Measurements from ENCODE around the gene VWA5B1. TPM values are rescaled to one million over a fixed set of nuclear protein-coding genes. Genes with fewer than 3 reads are reported as not detected.

The VWA5B1 gene
- total RNA-seq, 2 donors from 2014 or later, result 0.22 TPM; not detected in 1

DNA sequence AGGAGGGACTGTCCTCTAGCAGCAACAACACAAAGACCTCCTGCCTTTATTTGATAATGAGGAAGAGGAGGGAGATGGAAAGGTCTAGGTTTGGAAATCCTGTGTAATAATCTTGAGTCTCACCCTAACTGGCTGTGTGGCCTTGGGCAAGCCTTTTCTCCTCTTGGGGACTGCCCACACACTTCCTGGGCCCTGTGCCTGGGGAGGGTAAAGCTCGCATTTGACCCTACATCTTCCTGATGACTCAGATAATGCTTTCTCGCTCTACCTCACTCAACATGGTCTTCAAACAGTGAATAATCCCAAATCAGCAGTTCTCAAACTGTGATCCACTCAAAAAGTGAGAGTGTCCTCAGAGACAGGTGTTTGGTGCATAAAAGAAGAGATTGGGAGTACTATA, 81.2 kb downstream of the VWA5B1 start:
- peak; percentile 43 to 90 for ATAC-seq (replicated peaks in 1 of 2)
- no peak overlapping the region for H3K27ac Mint-ChIP-seq

DNA sequence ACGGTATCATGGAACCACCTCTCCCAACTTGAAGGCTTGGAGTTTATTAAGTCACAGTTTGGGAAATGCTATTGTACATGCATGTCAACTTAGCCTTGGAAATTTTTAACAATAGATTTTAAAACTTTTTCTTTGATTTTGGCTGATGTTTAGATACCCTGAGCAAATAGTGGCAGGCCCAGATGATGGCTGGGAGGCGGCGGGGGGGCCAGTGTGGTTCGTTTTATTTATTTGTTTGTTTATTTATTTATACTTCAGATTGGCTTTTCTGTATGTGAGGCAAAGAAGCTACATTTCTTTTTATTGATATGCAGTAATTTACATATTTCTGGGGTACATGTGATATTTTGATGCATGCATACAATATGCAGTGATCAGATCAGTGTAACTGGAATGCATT, 82.0 kb downstream of the VWA5B1 start:
- Mint-ChIP-seq H3K4me3 (no peak overlapping the region), H3K36me3 (ENCODE audit: insufficient read depth in 2 of 2) (no peaks in the 10 kb centered on the region), H3K4me1 (ENCODE audit: low read depth) (peaks cover 12% of the 10 kb centered on the region), H3K9me3 (no peaks in the 10 kb centered on the region), H3K27ac (no peak overlapping the region), H3K27me3 (ENCODE audit: low read depth) (peaks cover 80% of the 10 kb centered on the region)
- no peak for DNase-seq
- no peak for ATAC-seq (replicated peaks in 1 of 2)

More for the DNA sequence above, 81.2 kb downstream of the VWA5B1 start:
- Mint-ChIP-seq H3K4me1 (ENCODE audit: low read depth) (peaks cover 20% of the 10 kb centered on the region), H3K36me3 (ENCODE audit: insufficient read depth in 2 of 2) (no peaks in the 10 kb centered on the region), H3K9me3 (no peaks in the 10 kb centered on the region), H3K27me3 (ENCODE audit: low read depth) (peaks cover 80% of the 10 kb centered on the region), H3K4me3 (no peak overlapping the region)
- peak in 1 of 2 donors; percentile 19 for DNase-seq

DNA sequence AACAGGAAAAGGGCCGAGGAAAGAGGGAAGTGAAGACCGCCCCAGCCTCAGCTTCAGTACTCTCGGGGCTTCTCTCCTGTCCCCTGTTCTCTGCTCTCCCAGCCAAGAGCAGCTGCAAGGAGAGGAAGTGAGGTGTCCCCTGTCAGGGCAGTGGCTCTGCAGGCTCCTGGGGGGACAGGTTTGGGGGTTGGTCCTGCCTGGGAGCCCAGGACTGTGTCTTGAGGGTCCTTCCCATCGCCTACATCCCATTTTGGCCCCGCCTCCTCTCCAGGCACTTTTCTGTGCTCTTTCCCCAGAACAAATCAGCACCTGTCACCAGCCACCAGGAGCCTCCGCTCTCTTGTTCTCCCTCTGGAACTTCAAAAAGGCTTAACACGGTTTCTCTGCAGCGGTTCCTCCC, 82.6 kb downstream of the VWA5B1 start:
- ATAC-seq (replicated peaks in 1 of 2), result no peak
- H3K36me3 Mint-ChIP-seq (ENCODE audit: insufficient read depth in 2 of 2), result no peaks in the 10 kb centered on the region

GRCh38 chr1:20373764-20374163, 83.1 kb downstream of the VWA5B1 start:
- DNase-seq (no peak), ATAC-seq (replicated peaks in 1 of 2) (no peak)
- Mint-ChIP-seq H3K4me1 (ENCODE audit: low read depth) (peaks cover 10% of the 10 kb centered on the region), H3K9me3 (no peaks in the 10 kb centered on the region), H3K27me3 (ENCODE audit: low read depth) (peaks cover 76% of the 10 kb centered on the region), H3K4me3 (no peak overlapping the region), H3K27ac (no peak overlapping the region), H3K36me3 (ENCODE audit: insufficient read depth in 2 of 2) (no peaks in the 10 kb centered on the region)

More for the DNA sequence above, 82.6 kb downstream of the VWA5B1 start:
- no peaks in the 10 kb centered on the region for H3K9me3 Mint-ChIP-seq
- H3K4me1 Mint-ChIP-seq (ENCODE audit: low read depth), result peaks cover 10% of the 10 kb centered on the region
- DNase-seq, result no peak
- H3K27me3 Mint-ChIP-seq (ENCODE audit: low read depth), result peaks cover 76% of the 10 kb centered on the region
- no peak overlapping the region for H3K4me3 Mint-ChIP-seq
- no peak overlapping the region for H3K27ac Mint-ChIP-seq

DNA sequence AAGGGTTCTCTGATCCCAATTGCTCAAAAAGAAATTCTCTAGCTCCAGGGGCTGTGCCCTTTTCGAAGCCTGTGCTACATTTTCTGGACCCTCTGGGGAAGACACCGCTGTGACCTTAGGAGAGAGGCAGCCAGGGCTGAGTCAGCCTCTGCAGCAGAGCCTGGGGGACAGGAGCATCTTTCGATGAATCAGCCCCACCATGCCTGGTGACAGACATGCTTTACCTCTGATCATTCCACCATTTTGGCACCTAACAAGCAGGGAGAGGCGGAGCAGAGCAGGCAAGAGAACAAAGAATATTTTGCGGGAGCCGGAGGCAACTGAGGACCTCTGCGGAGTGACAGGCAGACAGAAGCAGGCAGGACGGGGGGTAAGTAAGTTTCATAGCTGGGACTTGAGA, 84.9 kb downstream of the VWA5B1 start:
- no peaks in the 10 kb centered on the region for H3K36me3 Mint-ChIP-seq (ENCODE audit: insufficient read depth in 2 of 2)
- H3K27me3 Mint-ChIP-seq (ENCODE audit: low read depth), result peaks cover 77% of the 10 kb centered on the region
- H3K4me1 Mint-ChIP-seq (ENCODE audit: low read depth), result peaks cover 17% of the 10 kb centered on the region
- H3K27ac Mint-ChIP-seq, result no peak overlapping the region
- H3K9me3 Mint-ChIP-seq, result no peaks in the 10 kb centered on the region
- H3K4me3 Mint-ChIP-seq, result no peak overlapping the region
- ATAC-seq (replicated peaks in 1 of 2) (no peak), DNase-seq (no peak)

GRCh38 chr1:20376171-20376570, 85.5 kb downstream of the VWA5B1 start:
- no peak for DNase-seq
- no peak for ATAC-seq (replicated peaks in 1 of 2)
- no peak overlapping the region for H3K27ac Mint-ChIP-seq
- peaks cover 21% of the 10 kb centered on the region for H3K4me1 Mint-ChIP-seq (ENCODE audit: low read depth)
- H3K9me3 Mint-ChIP-seq, result no peaks in the 10 kb centered on the region
- peaks cover 75% of the 10 kb centered on the region for H3K27me3 Mint-ChIP-seq (ENCODE audit: low read depth)
- no peaks in the 10 kb centered on the region for H3K36me3 Mint-ChIP-seq (ENCODE audit: insufficient read depth in 2 of 2)
- no peak overlapping the region for H3K4me3 Mint-ChIP-seq

DNA sequence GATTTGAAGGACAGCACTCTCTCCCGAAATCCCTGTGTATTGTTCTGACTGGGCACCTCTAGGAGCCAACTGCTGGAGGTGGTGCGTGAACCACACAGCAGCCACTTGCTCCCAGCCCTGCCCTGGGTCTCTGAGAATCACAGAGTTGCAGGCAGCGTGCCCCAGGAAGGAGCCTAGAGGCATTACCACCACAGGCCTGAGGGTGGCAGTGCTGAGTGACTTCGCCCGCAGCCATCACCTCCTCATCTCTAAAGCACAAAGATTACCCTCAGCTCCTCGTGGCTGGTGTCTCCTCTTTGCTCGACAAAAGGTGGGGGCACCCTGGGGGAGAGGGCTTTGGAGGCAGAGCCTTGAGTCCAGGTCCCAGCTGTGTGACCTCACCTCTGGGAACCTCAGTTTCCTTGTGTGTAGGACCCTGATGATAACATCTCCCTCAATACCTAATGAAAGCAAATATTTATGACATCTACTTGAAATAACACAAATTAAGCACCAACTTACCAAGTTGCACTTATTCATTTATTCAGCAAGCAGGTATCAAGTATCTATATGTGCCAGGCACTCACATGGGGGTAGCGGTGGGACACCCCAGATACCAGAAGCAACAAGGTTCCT, 86.3 kb downstream of the VWA5B1 start:
- ATAC-seq (replicated peaks in 1 of 2), result peak; percentile 61 to 70
- no peak overlapping the region for H3K27ac Mint-ChIP-seq
- peaks cover 16% of the 10 kb centered on the region for H3K4me1 Mint-ChIP-seq (ENCODE audit: low read depth)
- no peak overlapping the region for H3K4me3 Mint-ChIP-seq
- peak; percentile 59 to 76 for DNase-seq
- peaks cover 67% of the 10 kb centered on the region for H3K27me3 Mint-ChIP-seq (ENCODE audit: low read depth)
- H3K36me3 Mint-ChIP-seq (ENCODE audit: insufficient read depth in 2 of 2), result no peaks in the 10 kb centered on the region
- no peaks in the 10 kb centered on the region for H3K9me3 Mint-ChIP-seq

DNA sequence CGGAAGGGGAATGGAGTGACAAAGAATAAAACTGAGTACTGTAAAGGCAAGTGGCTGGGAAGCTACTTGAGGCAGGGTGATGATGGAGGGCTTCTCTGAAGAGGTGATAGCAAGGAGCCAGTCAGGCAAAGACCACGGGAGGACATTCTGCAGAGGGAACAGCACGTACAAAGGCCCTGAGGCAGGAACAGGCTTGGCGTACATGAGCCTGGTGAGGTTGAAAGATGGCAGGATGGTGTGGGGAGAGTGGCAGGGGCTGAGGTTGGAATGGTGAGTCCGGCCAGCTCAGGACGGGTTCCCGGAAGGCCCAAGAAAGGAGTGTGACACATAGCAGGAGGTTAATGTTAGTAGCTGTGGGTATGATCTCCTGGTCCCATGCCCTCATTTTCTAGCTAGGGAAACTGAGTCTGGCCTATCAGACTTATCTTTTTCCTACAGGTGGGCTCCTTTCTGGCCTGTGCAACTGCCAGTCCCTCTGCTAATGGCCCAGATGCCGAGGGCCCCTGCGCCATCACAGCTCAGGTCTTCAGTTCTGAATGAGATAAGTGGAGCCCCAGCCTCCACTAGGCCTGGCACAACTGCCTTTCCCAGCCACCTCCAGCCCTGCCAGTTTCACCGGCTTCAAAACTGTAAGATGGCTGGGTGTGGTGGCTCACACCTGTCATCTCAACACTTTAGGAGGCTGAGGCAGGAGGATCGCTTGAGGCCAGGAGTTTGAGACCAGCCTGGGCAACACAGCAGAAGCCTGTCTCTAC, 87.0 kb downstream of the VWA5B1 start:
- Mint-ChIP-seq H3K4me3 (no peak overlapping the region), H3K27me3 (ENCODE audit: low read depth) (peaks cover 64% of the 10 kb centered on the region), H3K27ac (no peak overlapping the region), H3K9me3 (peaks cover 0 to 3% of the 10 kb centered on the region in 2 donors), H3K36me3 (ENCODE audit: insufficient read depth in 2 of 2) (no peaks in the 10 kb centered on the region), H3K4me1 (ENCODE audit: low read depth) (peaks cover 12% of the 10 kb centered on the region)
- no peak for ATAC-seq (replicated peaks in 1 of 2)
- no peak for DNase-seq

DNA sequence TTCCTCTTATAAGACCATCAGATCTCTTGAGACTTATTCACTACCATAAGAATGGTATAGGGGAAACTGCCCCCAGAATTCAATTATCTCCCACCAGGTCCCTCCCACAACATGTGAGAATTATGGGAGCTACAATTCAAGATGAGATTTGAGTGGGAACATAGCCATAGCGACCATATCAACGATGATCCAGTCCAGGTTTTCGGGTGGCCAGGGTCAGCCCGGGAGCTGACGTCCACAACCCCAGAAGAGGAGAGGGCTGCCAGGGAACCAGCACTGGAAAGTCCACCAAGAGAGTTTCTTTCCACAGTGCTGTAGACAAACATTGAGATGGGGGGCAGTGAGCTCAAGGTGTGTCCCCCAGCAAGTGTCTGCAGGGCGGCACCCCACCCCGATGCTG, 88.4 kb downstream of the VWA5B1 start:
- no peaks in the 10 kb centered on the region for H3K36me3 Mint-ChIP-seq (ENCODE audit: insufficient read depth in 2 of 2)
- no peak for ATAC-seq (replicated peaks in 1 of 2)
- no peak overlapping the region for H3K4me3 Mint-ChIP-seq
- no peak for DNase-seq
- H3K9me3 Mint-ChIP-seq, result peaks cover 0 to 3% of the 10 kb centered on the region in 2 donors
- peaks cover 12% of the 10 kb centered on the region for H3K4me1 Mint-ChIP-seq (ENCODE audit: low read depth)
- peaks cover 59% of the 10 kb centered on the region for H3K27me3 Mint-ChIP-seq (ENCODE audit: low read depth)
- no peak overlapping the region for H3K27ac Mint-ChIP-seq

DNA sequence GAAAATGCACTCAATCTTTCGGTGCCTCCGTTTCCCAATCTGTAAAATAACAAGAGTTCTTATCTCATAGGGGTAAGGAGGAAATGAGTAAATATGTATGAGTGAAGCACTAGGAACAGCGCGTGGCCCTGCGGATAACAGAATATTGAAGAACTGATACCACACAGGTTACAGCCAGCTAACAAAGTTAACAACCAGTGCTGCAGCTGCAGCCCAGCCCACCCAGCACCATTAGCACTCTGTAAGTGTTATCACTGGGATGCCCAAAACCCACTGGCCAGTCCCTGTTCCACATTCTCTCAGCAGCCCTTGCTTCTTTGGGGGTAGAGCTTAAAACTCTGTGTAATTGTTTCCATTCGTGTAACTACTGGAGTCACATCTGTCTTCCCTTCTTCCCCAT, 89.5 kb downstream of the VWA5B1 start:
- DNase-seq (no peak), ATAC-seq (replicated peaks in 1 of 2) (peak; percentile 40 to 44)
- Mint-ChIP-seq H3K4me1 (ENCODE audit: low read depth) (peaks cover 12% of the 10 kb centered on the region), H3K36me3 (ENCODE audit: insufficient read depth in 2 of 2) (no peaks in the 10 kb centered on the region), H3K27me3 (ENCODE audit: low read depth) (peaks cover 70% of the 10 kb centered on the region), H3K9me3 (peaks cover 0 to 3% of the 10 kb centered on the region in 2 donors), H3K27ac (no peak overlapping the region), H3K4me3 (no peak overlapping the region)

DNA sequence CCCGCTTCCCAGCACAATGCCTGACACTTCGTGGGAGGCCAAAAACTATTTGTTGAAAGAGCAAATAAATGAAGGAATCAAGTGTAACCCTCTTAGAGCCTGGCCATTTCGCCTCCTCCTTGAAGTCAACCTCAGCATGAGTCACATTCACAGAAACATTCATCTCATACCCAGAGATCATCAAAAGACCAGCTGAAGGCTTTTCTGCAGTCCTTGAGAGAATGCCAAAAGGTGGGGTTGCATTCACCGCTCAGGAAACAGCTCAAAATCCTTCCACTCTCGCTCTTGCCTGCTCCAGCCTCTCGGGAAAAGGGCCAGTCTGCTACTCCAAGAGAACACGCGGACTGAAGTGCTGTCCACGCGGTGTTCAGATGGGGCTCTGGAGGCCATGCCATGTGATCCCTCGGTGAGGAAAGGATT, 90.0 kb downstream of the VWA5B1 start:
- H3K4me1 Mint-ChIP-seq (ENCODE audit: low read depth), result peaks cover 12% of the 10 kb centered on the region
- peaks cover 70% of the 10 kb centered on the region for H3K27me3 Mint-ChIP-seq (ENCODE audit: low read depth)
- H3K27ac Mint-ChIP-seq, result no peak overlapping the region
- DNase-seq (peak in 1 of 2 donors; percentile 12), ATAC-seq (replicated peaks in 1 of 2) (peak; percentile 86 to 92)
- no peaks in the 10 kb centered on the region for H3K36me3 Mint-ChIP-seq (ENCODE audit: insufficient read depth in 2 of 2)
- peaks cover 0 to 3% of the 10 kb centered on the region in 2 donors for H3K9me3 Mint-ChIP-seq
- H3K4me3 Mint-ChIP-seq, result no peak overlapping the region

DNA sequence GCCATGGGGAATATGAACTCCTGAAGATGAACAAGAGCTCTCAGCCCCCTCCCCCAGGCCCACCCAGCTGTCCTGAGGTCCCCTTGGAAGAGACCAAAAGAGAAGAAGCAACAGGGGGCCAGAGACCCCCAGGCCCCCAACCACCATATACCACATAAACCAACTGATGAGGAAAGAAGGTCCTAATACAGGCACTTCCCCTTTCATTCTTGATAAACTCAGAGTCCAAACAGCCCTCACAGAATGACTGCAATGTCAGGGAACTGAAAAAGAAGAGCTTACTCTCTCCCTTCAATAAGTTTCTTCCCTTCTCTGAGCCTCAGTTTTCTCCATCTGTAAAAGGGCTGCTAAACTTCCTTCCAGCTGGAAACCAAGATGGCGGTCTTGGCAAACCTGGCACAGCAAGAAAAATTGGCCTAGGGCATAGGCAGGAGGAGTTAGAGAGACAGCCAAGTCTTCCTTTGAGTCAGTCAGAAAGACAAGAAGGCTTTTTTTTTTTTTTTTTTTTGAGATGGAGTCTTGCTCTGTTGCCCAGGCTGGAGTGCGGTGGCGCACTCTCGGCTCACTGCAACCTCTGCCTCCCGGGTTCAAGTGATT, 90.5 kb downstream of the VWA5B1 start:
- Mint-ChIP-seq H3K4me1 (ENCODE audit: low read depth) (peaks cover 12% of the 10 kb centered on the region), H3K4me3 (no peak overlapping the region), H3K27me3 (ENCODE audit: low read depth) (peaks cover 66% of the 10 kb centered on the region), H3K9me3 (peaks cover 0 to 3% of the 10 kb centered on the region in 2 donors), H3K36me3 (ENCODE audit: insufficient read depth in 2 of 2) (no peaks in the 10 kb centered on the region), H3K27ac (no peak overlapping the region)
- ATAC-seq (replicated peaks in 1 of 2), result no peak
- DNase-seq, result no peak

GRCh38 chr1:20381961-20382360, 91.3 kb downstream of the VWA5B1 start:
- ATAC-seq (replicated peaks in 1 of 2), result no peak
- no peak overlapping the region for H3K4me3 Mint-ChIP-seq
- no peak for DNase-seq
- H3K4me1 Mint-ChIP-seq (ENCODE audit: low read depth), result peaks cover 12% of the 10 kb centered on the region
- H3K36me3 Mint-ChIP-seq (ENCODE audit: insufficient read depth in 2 of 2), result no peaks in the 10 kb centered on the region
- H3K27me3 Mint-ChIP-seq (ENCODE audit: low read depth), result peaks cover 68% of the 10 kb centered on the region
- H3K27ac Mint-ChIP-seq, result no peak overlapping the region
- H3K9me3 Mint-ChIP-seq, result peaks cover 0 to 3% of the 10 kb centered on the region in 2 donors

Measured in activated T-cell treated with anti-CD3 and anti-CD28 coated beads, Interleukin-2, amount 50 U/mL, for 72 hours (primary cell).